ENCODE measurements around the gene GALNTL6. TPM values are rescaled to one million over a fixed set of nuclear protein-coding genes. Genes with fewer than 3 reads are reported as not detected.

Gene GALNTL6
- total RNA-seq, 1 donor from 2014 or later: not detected

GRCh38 chr4:172865103-172865502 lies 1051.9 kb downstream of the GALNTL6 start:
- no peak for DNase-seq (ENCODE audit: low spot score in 2 of 2)
- H3K9me3 ChIP-seq: no peaks in the 10 kb centered on the region
- H3K4me3 ChIP-seq: no peak overlapping the region
- no peaks in the 10 kb centered on the region for H3K27me3 ChIP-seq
- no peak overlapping the region for H3K27ac ChIP-seq
- intact Hi-C loops (cut with DNase I): no loop called here
- H3K4me1 ChIP-seq: no peaks in the 10 kb centered on the region
- TF ChIP-seq CTCF (IDR thresholded peaks at IDR 0.05): no peak
- no peaks in the 10 kb centered on the region for H3K36me3 ChIP-seq

- Histone ChIP-seq H3K9me3 (no peaks in the 10 kb centered on the region), H3K4me3 (no peak overlapping the region)
These were observed 1052.4 kb downstream of the GALNTL6 start for GRCh38 chr4:172865531-172866127.

GRCh38 chr4:172866421-172866820 lies 1053.2 kb downstream of the GALNTL6 start:
- Histone ChIP-seq H3K4me1 (no peaks in the 10 kb centered on the region), H3K27me3 (no peaks in the 10 kb centered on the region), H3K4me3 (no peak overlapping the region), H3K9me3 (no peaks in the 10 kb centered on the region), H3K36me3 (no peaks in the 10 kb centered on the region), H3K27ac (no peak overlapping the region)
- DNase-seq (ENCODE audit: low spot score in 2 of 2): no peak
- intact Hi-C loops (cut with DNase I): no loop called here
- no peak for TF ChIP-seq CTCF (IDR thresholded peaks at IDR 0.05)

More at GRCh38 chr4:172865531-172866127, 1052.4 kb downstream of the GALNTL6 start:
- intact Hi-C loops (cut with DNase I): no loop called here
- Histone ChIP-seq H3K27me3 (no peaks in the 10 kb centered on the region), H3K4me1 (no peaks in the 10 kb centered on the region), H3K27ac (no peak overlapping the region), H3K36me3 (no peaks in the 10 kb centered on the region)
- no peak for TF ChIP-seq CTCF (IDR thresholded peaks at IDR 0.05)
- DNase-seq (ENCODE audit: low spot score in 2 of 2): no peak

GRCh38 chr4:172867835-172868234 lies 1054.6 kb downstream of the GALNTL6 start:
- TF ChIP-seq CTCF (IDR thresholded peaks at IDR 0.05): no peak
- Histone ChIP-seq H3K27me3 (no peaks in the 10 kb centered on the region), H3K4me1 (no peaks in the 10 kb centered on the region), H3K4me3 (no peak overlapping the region), H3K27ac (no peak overlapping the region), H3K9me3 (no peaks in the 10 kb centered on the region), H3K36me3 (no peaks in the 10 kb centered on the region)
- intact Hi-C loops (cut with DNase I): no loop called here
- DNase-seq (ENCODE audit: low spot score in 2 of 2): no peak

GRCh38 chr4:172868271-172868670 lies 1055.1 kb downstream of the GALNTL6 start:
- Histone ChIP-seq H3K4me1 (no peaks in the 10 kb centered on the region), H3K4me3 (no peak overlapping the region), H3K27ac (no peak overlapping the region), H3K9me3 (no peaks in the 10 kb centered on the region), H3K27me3 (no peaks in the 10 kb centered on the region), H3K36me3 (no peaks in the 10 kb centered on the region)
- intact Hi-C loops (cut with DNase I): no loop called here
- TF ChIP-seq CTCF (IDR thresholded peaks at IDR 0.05): no peak
- DNase-seq (ENCODE audit: low spot score in 2 of 2): no peak
